Neuronal stem cell (in vitro differentiated cells): Measurements from ENCODE around the gene TMEM255B.
A peak's percentile ranks its signal among the peaks of the same experiment; 100 is the strongest.

ENCODE experiments used
- DNase-seq: peaks from one replicate; pipeline ENCODE4 v3.0.0-alpha.2; 2013; ENCODE audit warnings: low spot score
- H2AFZ ChIP-seq: one replicate; pipeline ENCODE4 v1.6.1; 2013; ENCODE audit warnings: mild to moderate bottlenecking, low read length, inconsistent platforms
- H2AK5ac ChIP-seq: 2 replicates; pipeline ENCODE4 v1.6.1; 2013; ENCODE audit warnings: low read depth, mild to moderate bottlenecking, inconsistent platforms, low read length, moderate library complexity, mixed read lengths
- H2BK120ac ChIP-seq: 2 replicates; pipeline ENCODE4 v1.6.1; 2013; ENCODE audit warnings: low read depth, mild to moderate bottlenecking, inconsistent platforms, low read length, moderate library complexity, mixed read lengths
- H2BK12ac ChIP-seq: one replicate; pipeline ENCODE4 v1.6.1; 2013; ENCODE audit warnings: low read length, inconsistent platforms
- H2BK15ac ChIP-seq: 2 replicates; pipeline ENCODE4 v1.6.1; 2013; ENCODE audit warnings: mild to moderate bottlenecking, low read length, inconsistent platforms, mixed read lengths
- H2BK5ac ChIP-seq: one replicate; pipeline ENCODE4 v1.6.1; 2013; ENCODE audit warnings: inconsistent platforms, mild to moderate bottlenecking, low read length, moderate library complexity
- H3K14ac ChIP-seq: one replicate; pipeline ENCODE4 v1.6.1; 2013; ENCODE audit warnings: low read length, inconsistent platforms
- H3K18ac ChIP-seq: 2 replicates; pipeline ENCODE4 v1.6.1; 2013; ENCODE audit warnings: low read length, inconsistent platforms
- H3K23ac ChIP-seq: 2 replicates; pipeline ENCODE4 v1.6.1; 2013; ENCODE audit warnings: low read depth, mild to moderate bottlenecking, mixed read lengths, low read length, inconsistent platforms; ENCODE audit not compliant: poor library complexity
- H3K27ac ChIP-seq: replicated peaks from 3 replicates; pipeline ENCODE4 v1.5.1; 2013; ENCODE audit warnings: low read length, inconsistent platforms
- H3K27me3 ChIP-seq, 3 experiments: 2 replicates each; pipeline ENCODE4 v1.6.1; 2013; ENCODE audit warnings: low read length in 3 of 3, mild to moderate bottlenecking in 2 of 3, inconsistent platforms in 1 of 3, low read depth in 1 of 3, mixed read lengths in 1 of 3, moderate library complexity in 1 of 3; ENCODE audit not compliant: control insufficient read depth in 3 of 3, insufficient read depth in 3 of 3
- H3K36me3 ChIP-seq, 2 donors: replicated peaks in 1 of 2; 2 replicates each; pipeline ENCODE4 v1.6.1; 2013; ENCODE audit warnings: low read length in 2 of 2; ENCODE audit not compliant: control insufficient read depth in 2 of 2, insufficient read depth in 2 of 2
- H3K4ac ChIP-seq: 2 replicates; pipeline ENCODE4 v1.6.1; 2013; ENCODE audit warnings: inconsistent platforms, mild to moderate bottlenecking, low read length, moderate library complexity
- H3K4me1 ChIP-seq, 2 donors: 1 replicate in 1 of 2; 2 replicates in 1 of 2; pipeline ENCODE4 v1.6.1; 2013; ENCODE audit warnings: low read length in 2 of 2, low read depth in 1 of 2; ENCODE audit not compliant: control insufficient read depth in 2 of 2, insufficient read depth in 1 of 2
- H3K4me2 ChIP-seq: one replicate; pipeline ENCODE4 v1.6.1; 2013; ENCODE audit warnings: mild to moderate bottlenecking, low read length, inconsistent platforms; ENCODE audit not compliant: insufficient read depth, poor library complexity, severe bottlenecking
- H3K4me3 ChIP-seq, 2 donors: 2 replicates each; pipeline ENCODE4 v1.5.1; 2013; ENCODE audit warnings: low read length in 2 of 2, mild to moderate bottlenecking in 2 of 2, inconsistent platforms in 1 of 2, moderate library complexity in 1 of 2
- H3K79me1 ChIP-seq: one replicate; pipeline ENCODE4 v1.6.1; 2013; ENCODE audit warnings: low read depth, mild to moderate bottlenecking, inconsistent platforms, low read length, moderate library complexity
- H3K9ac ChIP-seq: one replicate; pipeline ENCODE4 v1.6.1; 2013; ENCODE audit warnings: mild to moderate bottlenecking, low read depth, low read length, inconsistent platforms; ENCODE audit not compliant: poor library complexity
- H3K9me3 ChIP-seq, 2 donors: replicated peaks in 1 of 2; 2 replicates each; pipeline versions ENCODE3 to v1.6.1; 2013; ENCODE audit warnings: low read length in 2 of 2, mild to moderate bottlenecking in 2 of 2, inconsistent platforms in 1 of 2, low read depth in 1 of 2, mixed read lengths in 1 of 2, moderate library complexity in 1 of 2; ENCODE audit not compliant: control insufficient read depth in 2 of 2, insufficient read depth in 1 of 2
- H4K8ac ChIP-seq: one replicate; pipeline ENCODE4 v1.6.1; 2013; ENCODE audit warnings: low read depth, mild to moderate bottlenecking, inconsistent platforms, low read length, moderate library complexity
- H4K91ac ChIP-seq: one replicate; pipeline ENCODE4 v1.6.1; 2013; ENCODE audit warnings: low read length, low read depth, mild to moderate bottlenecking, inconsistent platforms; ENCODE audit not compliant: poor library complexity
- WGBS, 2 donors: extraction: QIAGEN DNeasy Blood & Tissue Kit; methylation state at CpG; one replicate each; pipeline ENCODE4 v1.1.7; 2013; ENCODE audit warnings: missing lambda C conversion rate in 2 of 2, mixed read lengths in 1 of 2; ENCODE audit not compliant: insufficient read length in 2 of 2, insufficient replicate concordance in 1 of 2; ENCODE audit errors: extremely low coverage in 2 of 2; 5-methylcytosine and 5-hydroxymethylcytosine counted together

The TMEM255B gene

DNA sequence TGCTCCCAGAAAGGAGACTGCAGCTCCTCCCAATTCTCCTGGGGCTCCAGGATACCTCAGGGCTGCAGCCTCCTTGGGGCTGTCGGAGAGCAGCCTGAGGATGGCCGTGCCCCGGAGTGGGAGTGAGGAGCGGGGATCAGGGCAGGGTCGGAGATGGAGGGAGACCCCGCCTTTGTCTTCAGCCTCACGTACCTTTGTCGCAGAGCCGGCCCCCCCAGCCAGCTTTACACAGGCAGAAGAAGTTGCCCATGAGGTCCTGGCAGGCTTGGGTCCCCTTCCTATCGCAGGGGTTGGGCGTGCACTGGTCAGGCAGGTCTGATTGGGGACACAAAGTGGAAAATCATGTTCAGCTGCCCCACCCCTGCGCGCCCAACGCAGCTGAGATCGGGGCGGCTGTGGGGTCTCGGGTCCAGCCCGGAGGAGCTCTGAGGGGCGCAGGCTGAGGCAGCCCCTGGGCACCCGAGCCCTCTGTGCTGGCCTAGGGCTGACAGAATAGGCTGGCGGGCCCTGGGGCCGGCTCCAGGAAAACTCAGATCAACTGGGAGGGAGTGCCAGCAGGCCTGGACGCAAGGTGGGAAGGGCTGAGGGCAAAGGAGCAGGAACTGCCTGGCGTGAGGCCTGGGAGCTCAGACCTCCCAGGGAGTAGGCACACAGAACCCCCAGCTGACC is 80.6 kb downstream of the TMEM255B start:
- Histone ChIP-seq H2BK120ac (peak overlapping the region; percentile 31), H3K27me3 (no peaks in the 10 kb centered on the region), H3K9me3 (no peaks in the 10 kb centered on the region), H3K4ac (peak overlapping the region; percentile 23), H2BK5ac (peak overlapping the region; percentile 100), H2BK15ac (peak overlapping the region; percentile 99), H3K27ac (no peak overlapping the region), H2AFZ (no peak overlapping the region), H4K91ac (peak overlapping the region; percentile 92), H3K18ac (peak overlapping the region; percentile 89), H3K4me3 (no peak overlapping the region), H3K79me1 (peaks cover 2% of the 10 kb centered on the region), H4K8ac (peak overlapping the region; percentile 65), H3K14ac (peak overlapping the region; percentile 21), H3K4me2 (no peak overlapping the region), H3K4me1 (peaks cover 12 to 35% of the 10 kb centered on the region in 2 donors), H3K23ac (peak overlapping the region; percentile 80), H3K9ac (no peak overlapping the region), H2BK12ac (peak overlapping the region; percentile 73), H2AK5ac (peak overlapping the region; percentile 98), H3K36me3 (peaks cover 0 to 8% of the 10 kb centered on the region in 2 donors)
- WGBS, 2 donors: no CpG with 5 or more reads among the region's 24 CpGs
- no peak for DNase-seq

DNA sequence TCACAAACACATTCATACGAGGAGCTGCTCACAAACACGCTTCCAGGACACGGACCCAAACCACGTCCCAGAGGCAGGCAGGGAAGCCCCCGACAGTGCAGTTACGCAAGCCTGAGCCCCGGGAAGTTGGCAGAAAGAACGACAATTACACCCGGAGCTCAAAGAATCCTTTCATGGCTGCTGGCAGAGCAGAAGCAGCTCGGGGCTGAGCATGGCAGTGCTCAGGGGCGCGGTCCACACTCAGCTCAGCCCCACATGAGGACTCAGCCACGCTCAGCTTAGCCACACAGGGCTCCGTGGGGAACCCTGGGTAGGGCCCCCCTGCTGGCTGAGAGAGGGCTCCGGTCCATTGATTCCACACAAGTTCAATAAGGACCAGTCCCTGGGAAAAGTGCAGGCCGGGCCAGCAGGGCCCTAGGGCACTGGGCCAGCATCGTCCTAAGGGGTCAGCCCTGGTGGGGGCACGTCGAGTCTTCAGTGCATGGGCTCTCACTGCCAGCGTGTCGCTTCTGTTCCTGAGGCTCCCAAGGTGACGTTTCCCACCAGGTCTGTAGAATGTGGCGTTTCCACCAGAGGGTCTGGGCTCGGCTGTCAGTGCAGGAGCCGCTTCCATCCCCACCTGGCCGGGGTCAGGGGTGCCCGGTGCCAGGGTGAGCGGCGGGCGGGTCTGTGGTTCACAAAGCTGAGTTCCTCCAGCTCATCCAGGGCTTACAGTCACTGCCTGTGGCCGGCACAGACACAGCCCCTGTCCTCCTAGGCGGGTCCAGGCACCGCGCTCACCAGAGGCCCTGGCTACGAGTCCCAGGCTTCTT is 81.7 kb downstream of the TMEM255B start:
- peak overlapping the region; percentile 89 for H3K18ac ChIP-seq
- H3K27me3 ChIP-seq: no peaks in the 10 kb centered on the region
- peaks cover 2% of the 10 kb centered on the region for H3K79me1 ChIP-seq
- H3K23ac ChIP-seq: peak overlapping the region; percentile 73
- no peak overlapping the region for H2AFZ ChIP-seq
- no peak overlapping the region for H3K4me3 ChIP-seq
- DNase-seq: no peak
- H3K36me3 ChIP-seq: peaks cover 0 to 4% of the 10 kb centered on the region in 2 donors
- no peak overlapping the region for H3K4ac ChIP-seq
- no peak overlapping the region for H3K27ac ChIP-seq
- H2BK12ac ChIP-seq: peak overlapping the region; percentile 84
- peak overlapping the region; percentile 43 for H4K8ac ChIP-seq
- WGBS, 2 donors: no CpG with 5 or more reads among the region's 35 CpGs
- peak overlapping the region; percentile 82 for H3K14ac ChIP-seq
- H4K91ac ChIP-seq: no peak overlapping the region
- no peak overlapping the region for H3K4me2 ChIP-seq
- H2BK15ac ChIP-seq: peak overlapping the region; percentile 99
- H2AK5ac ChIP-seq: peak overlapping the region; percentile 98
- no peaks in the 10 kb centered on the region for H3K9me3 ChIP-seq
- no peak overlapping the region for H2BK120ac ChIP-seq
- H3K4me1 ChIP-seq: peaks cover 12 to 28% of the 10 kb centered on the region in 2 donors
- no peak overlapping the region for H3K9ac ChIP-seq
- peak overlapping the region; percentile 100 for H2BK5ac ChIP-seq

DNA sequence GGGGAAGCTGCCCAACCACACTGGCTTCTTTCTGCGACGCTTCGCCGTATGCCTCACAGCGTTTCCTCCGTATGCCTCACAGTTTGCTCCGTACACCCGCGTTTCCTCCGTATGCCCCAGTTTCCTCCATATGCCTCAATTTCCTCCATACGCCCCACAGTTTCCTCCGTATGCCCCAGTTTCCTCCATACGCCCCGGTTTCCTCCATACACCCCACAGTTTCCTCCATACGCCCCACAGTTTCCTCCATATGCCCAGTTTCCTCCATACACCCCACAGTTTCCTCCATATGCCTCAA is 82.3 kb downstream of the TMEM255B start:
- Histone ChIP-seq H3K79me1 (peaks cover 2% of the 10 kb centered on the region), H3K9me3 (no peaks in the 10 kb centered on the region), H2BK120ac (no peak overlapping the region), H2AK5ac (peak overlapping the region; percentile 89), H3K18ac (peak overlapping the region; percentile 38), H3K36me3 (peaks cover 0 to 6% of the 10 kb centered on the region in 2 donors), H3K14ac (peak overlapping the region; percentile 71), H2BK12ac (no peak overlapping the region), H3K27me3 (no peaks in the 10 kb centered on the region), H3K27ac (no peak overlapping the region), H3K4me1 (peaks cover 12 to 28% of the 10 kb centered on the region in 2 donors), H2AFZ (no peak overlapping the region), H3K4me3 (no peak overlapping the region), H3K4me2 (no peak overlapping the region), H2BK5ac (no peak overlapping the region), H3K4ac (no peak overlapping the region), H2BK15ac (no peak overlapping the region), H3K9ac (no peak overlapping the region), H4K8ac (no peak overlapping the region), H3K23ac (no peak overlapping the region), H4K91ac (no peak overlapping the region)
- no CpG with 5 or more reads among the region's 15 CpGs for WGBS, 2 donors
- DNase-seq: no peak

DNA sequence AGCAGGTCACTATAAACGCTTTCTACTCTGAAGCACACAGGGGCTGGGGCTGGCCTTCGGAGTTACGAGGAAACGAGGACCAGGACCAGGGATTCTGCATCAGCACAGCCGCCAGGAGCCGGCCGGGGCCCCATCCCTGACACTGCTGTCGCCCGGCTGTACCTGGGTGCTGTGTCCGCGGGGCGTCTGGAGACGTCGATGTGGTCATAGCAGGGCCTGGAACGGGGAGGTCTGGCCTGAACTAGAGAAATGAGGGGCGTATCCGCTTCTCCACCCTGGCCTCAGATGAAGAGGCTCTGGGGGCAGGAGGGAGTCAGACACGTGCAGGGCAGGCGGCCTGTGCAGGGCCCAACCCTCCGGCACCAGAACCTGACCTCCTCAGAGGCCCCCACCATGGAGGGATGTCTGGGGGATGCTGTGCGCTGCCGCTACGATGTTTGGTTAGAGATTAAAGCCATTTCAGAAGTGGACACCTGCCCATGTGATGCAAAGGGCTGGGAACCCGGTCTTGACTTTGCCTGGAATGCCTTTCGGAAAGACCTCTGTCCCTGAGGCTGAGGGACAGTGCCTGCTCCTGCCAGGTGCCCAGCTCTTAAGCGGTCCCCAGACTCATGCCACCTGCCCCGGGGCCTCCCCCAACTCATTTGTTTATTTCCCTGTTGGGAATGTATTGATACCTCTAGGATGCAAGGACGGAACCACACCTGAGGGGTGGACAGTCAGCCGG is 83.5 kb downstream of the TMEM255B start:
- H2AK5ac ChIP-seq: peak overlapping the region; percentile 40
- no peak overlapping the region for H3K4ac ChIP-seq
- H2BK12ac ChIP-seq: no peak overlapping the region
- H2AFZ ChIP-seq: no peak overlapping the region
- no peak overlapping the region for H2BK5ac ChIP-seq
- no CpG with 5 or more reads among the region's 29 CpGs for WGBS, 2 donors
- H2BK120ac ChIP-seq: no peak overlapping the region
- no peaks in the 10 kb centered on the region for H3K9me3 ChIP-seq
- H4K91ac ChIP-seq: no peak overlapping the region
- no peak overlapping the region for H3K23ac ChIP-seq
- no peak for DNase-seq
- no peak overlapping the region for H2BK15ac ChIP-seq
- H3K18ac ChIP-seq: peak overlapping the region; percentile 52
- no peak overlapping the region for H3K4me2 ChIP-seq
- peaks cover 2% of the 10 kb centered on the region for H3K79me1 ChIP-seq
- H3K4me3 ChIP-seq: no peak overlapping the region
- no peak overlapping the region for H3K9ac ChIP-seq
- H3K14ac ChIP-seq: no peak overlapping the region
- no peak overlapping the region for H3K27ac ChIP-seq
- peaks cover 4 to 21% of the 10 kb centered on the region in 2 donors for H3K4me1 ChIP-seq
- H3K27me3 ChIP-seq: no peaks in the 10 kb centered on the region
- H4K8ac ChIP-seq: no peak overlapping the region
- peaks cover 0 to 6% of the 10 kb centered on the region in 2 donors for H3K36me3 ChIP-seq
